GM19099 (cell line): ENCODE results near the gene F2RL2.

ENCODE experiments used
- POLR2A ChIP-seq: IDR thresholded peaks from 3 replicates; pipeline ENCODE4 v1.6.1; 2011; ENCODE audit warnings: low read depth; ENCODE audit not compliant: insufficient read length; ENCODE audit errors: extremely low read depth

The F2RL2 gene

GRCh38 chr5:76582230-76583162 is 40.7 kb downstream of the F2RL2 start:
- TF ChIP-seq POLR2A = no peak

- TF ChIP-seq POLR2A = no peak
These were observed 42.2 kb downstream of the F2RL2 start for GRCh38 chr5:76580981-76581380.

- no peak for TF ChIP-seq POLR2A
These were observed 43.9 kb downstream of the F2RL2 start for GRCh38 chr5:76579166-76579937.

GRCh38 chr5:76576996-76577395 is 46.2 kb downstream of the F2RL2 start:
- no peak for TF ChIP-seq POLR2A

GRCh38 chr5:76576450-76576849 is 46.8 kb downstream of the F2RL2 start:
- no peak for TF ChIP-seq POLR2A

- no peak for TF ChIP-seq POLR2A
These were observed 51.6 kb downstream of the F2RL2 start for GRCh38 chr5:76571559-76571958.

- TF ChIP-seq POLR2A = no peak
These were observed 53.0 kb downstream of the F2RL2 start for GRCh38 chr5:76570153-76570552.
